NCI-H187 treated with DMSO at 0.1 percent for 48 hours (cell line): ENCODE measurements around the gene NEK11.

Experiments used
- DNase-seq: peaks from one replicate; lab custom pipeline; 2025; lab: John Stamatoyannopoulos, UW

NEK11 gene

DNA sequence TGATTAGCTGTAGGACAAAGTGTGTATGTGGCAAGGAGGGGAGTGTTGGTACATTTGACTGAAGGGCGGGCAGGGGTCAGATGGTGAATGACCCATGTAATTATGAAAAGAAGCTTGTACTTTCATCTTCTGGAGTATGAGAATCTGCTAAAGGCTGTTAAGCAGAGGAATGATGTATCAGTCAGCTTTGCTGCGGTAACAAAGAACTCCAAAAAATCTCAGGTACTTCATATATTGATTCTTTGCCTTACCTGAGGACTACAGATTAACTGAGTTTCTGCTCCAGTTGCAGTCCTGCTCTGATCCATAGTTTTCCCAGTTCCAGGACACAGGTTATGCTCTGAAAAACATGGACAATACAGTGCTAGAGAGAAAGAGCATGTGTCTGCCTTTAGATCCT lies 115.1 kb downstream of the NEK11 start:
- DNase-seq = no peak

DNA sequence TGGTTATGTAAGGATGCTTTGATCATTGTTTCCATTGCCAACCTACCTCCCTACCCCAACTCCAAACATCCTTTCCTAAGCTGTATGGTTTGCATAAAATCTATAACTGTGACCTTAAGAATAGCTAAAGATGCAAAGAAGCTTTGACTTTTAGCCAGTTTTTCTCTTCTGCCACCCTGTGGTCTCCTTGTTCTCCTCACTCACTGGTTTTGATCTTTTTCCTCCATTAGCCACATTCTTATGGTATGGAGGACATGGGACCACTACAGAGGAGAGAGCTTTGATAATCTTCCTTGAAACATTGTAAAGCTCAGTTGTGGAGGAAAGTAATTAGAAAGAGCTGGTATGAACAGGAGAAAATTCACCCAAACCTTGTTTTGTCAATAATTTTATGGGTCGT lies 115.9 kb downstream of the NEK11 start:
- DNase-seq = no peak

DNA sequence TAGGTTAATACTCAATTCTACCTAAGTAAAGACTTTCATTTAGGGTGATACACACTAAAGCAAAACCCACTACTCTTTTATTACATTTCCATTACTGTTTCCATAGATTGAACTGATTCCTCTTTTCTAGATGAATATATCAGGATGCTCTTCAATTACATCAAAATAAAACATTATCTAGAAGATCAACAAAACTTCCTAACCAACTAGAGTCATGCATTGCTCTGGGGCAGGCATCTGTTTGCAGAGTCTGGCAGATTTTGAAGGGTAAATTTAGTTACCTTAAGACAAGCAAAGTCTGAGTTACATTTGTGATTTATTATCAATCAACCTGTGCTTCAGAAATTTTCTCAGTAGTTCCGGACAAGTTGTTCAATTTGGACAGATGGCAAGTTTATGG lies 117.1 kb downstream of the NEK11 start:
- no peak for DNase-seq

DNA sequence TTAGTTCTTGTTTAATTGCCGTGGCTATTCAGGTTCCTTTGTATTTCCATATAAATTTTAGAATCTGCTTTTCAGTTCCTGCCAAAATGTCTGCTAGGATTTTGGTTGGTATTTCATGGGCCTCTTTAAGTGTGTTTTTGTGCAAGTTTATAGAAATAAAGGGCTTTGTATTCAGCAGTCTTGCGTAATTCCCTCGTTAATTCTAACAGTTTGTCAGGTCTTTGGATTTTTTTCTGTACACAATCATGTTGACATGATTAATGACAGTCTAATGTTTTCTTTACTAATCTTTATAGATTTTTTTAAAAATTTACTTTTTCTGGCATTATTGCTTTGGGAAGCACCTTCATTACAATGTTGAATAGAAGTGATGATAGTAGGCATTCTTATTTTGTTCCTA lies 120.9 kb downstream of the NEK11 start:
- DNase-seq = no peak

DNA sequence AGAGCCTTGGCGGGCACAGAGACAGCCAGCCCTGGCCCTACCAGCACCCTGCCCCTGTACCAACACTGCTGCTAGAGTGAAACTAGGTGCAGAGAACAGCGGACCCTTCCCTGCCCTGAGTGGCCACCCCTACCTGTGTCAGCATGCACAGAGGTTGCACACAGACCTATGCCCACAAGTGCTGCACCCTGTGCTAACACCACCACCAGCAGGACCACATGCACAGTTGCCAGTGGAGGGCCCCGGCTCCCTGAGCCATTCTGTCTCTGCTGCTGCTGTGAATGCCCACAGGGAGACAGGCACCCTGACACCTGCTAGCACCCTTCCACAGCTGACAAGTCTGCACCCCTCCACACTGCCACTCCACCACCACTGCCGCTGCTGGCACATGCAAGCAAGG lies 131.8 kb downstream of the NEK11 start:
- DNase-seq = no peak

DNA sequence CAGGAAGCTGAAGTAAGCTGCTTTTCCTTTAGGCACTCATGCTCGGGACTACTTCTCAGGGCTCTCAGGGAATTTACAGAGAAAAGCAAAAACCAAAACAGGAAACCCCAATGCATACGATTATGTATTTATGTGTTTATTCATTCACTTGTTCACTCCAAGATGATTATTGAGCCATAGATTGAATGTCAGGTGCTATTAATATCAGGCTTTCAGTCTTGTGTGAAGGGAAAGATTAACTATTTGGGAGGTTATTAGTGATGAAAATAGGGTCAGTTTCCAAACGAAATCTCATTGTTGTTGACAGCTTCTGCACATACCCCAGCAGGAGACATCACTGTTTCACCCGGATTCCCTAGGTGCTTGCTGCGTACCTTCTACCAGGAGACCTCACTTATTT lies 135.8 kb downstream of the NEK11 start:
- no peak for DNase-seq

DNA sequence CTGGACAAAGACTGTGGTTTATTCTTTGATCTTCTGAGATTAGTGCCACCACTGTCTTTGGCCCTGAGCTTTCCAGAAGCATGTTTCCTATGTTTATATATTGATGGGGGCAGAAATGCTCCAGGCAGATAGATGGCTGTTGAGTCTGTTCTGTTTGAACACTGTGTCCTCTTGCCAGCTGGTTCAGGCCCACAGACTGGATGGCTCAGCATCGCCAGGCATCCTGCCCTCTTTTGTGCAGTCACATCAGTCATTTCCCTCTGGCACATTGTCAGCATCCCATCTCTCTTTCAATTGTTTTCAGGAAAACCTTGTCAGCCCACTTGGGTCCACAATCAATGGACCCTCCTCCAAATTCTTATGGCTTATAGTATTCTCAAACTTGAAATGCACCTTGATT lies 141.2 kb downstream of the NEK11 start:
- DNase-seq = no peak

DNA sequence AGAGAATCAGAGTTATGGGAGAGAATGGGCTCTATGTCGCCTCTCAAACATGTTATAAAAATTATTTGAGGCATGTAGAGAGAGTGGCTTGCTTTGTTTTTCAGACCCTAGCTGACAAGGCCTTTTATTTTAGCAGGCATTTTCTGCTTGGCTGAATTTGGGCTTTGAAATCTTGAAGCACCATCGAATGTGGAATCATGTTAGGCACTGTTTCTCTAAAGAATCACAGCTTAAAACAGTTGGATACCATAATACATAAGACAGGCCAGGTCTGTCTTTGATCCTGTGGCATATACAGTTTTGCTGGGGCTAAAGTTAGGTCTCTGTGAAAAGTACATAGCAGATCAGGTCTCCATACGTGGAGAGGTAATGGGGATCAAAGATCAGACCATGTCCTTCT lies 142.7 kb downstream of the NEK11 start:
- DNase-seq = no peak

DNA sequence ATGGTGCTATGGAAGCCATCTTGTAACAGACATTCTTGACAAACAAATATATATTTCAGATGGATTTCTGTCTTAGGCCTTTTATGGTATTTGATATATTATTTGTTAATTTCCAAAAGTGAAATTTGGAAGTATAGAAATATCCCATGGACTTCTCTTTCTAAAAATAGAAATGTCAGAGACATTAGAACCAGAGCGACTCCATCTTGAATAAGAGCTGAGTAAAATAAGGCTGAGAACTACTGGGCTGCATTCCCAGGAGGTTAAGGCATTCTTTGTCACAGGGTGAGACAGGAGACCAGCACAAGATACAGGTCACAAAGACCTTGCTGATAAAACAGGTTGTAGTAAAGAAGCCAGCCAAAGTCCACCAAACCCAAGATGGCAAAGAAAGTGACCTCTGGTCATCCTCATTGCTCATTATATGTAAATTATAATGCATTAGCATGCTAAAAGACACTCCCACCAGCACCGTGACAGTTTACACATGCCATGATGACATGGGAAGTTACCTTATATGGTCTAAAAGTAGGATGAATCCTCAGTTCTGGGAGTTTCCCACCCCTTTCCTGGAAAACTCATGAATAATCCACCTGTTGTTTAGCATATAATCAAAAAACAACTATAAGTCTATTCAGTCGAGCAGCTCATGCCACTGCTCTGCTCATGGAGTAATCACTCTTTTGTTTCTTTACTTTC lies 146.0 kb downstream of the NEK11 start:
- no peak for DNase-seq

DNA sequence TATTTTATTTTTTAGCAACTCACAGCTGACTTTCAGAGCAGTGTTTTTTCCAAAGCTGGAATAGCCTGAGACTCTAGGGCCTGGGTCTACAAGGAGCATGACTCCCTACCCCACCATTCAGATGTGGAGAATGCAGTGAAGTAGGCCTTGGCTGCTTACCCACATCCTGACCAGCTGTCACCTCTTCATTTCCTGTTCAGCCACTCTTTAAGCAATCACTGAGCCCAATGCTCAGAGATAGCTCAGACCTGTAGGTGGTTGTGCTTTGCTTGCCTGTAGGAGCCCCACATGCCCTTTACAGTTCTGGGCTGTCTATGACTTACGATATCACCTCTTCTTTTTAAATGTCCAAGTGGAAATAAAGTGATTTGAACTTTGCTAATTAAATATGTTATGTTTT lies 148.1 kb downstream of the NEK11 start:
- DNase-seq = no peak

DNA sequence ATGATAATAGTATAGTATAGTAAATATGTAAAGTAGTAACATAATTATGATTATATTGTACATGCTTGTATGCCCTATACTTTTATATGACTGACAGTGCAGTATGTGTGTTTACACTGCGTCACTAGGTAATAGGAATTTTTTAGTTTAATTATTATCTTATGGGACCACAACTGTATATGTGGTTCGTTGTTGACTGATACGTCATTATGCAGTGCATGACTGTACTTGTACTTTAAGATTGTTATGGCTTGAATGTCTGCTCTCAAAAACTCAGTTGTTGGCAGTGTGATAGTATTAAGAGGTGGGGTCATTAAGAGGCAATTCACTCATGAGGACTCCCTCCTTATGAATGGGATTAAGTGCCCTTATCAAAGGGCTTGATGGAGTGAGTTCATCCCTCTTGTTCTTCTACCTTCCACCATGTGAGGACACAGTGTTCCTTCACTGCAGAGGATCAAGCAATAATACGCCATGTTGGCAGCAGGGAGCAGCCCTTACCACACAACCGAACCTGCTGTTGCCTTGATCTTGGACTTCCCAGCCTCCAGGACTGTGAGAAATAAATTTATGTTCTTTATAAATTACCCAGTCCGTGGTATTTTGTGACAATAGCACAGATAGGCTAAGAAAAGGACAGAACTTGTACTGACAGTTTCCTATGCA lies 152.2 kb downstream of the NEK11 start:
- no peak for DNase-seq

DNA sequence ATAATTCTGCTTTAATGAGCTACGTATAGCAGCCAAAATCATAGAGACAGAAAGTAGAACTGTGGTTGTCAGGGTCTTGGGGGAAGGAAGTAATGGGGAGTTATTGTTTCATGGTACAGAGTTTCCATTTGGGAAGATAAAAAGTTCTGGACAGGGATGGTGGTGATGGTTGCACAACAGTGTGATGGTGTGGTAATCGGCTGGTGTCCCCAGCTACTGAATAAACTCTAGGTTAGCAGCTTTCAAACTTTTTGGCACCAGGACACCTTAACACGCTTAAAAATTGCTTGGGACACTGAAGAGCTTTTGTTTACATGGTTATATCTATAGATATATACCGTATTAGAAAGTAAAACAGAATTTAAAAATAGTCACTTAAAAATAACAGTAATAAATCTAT lies 166.0 kb downstream of the NEK11 start:
- no peak for DNase-seq

DNA sequence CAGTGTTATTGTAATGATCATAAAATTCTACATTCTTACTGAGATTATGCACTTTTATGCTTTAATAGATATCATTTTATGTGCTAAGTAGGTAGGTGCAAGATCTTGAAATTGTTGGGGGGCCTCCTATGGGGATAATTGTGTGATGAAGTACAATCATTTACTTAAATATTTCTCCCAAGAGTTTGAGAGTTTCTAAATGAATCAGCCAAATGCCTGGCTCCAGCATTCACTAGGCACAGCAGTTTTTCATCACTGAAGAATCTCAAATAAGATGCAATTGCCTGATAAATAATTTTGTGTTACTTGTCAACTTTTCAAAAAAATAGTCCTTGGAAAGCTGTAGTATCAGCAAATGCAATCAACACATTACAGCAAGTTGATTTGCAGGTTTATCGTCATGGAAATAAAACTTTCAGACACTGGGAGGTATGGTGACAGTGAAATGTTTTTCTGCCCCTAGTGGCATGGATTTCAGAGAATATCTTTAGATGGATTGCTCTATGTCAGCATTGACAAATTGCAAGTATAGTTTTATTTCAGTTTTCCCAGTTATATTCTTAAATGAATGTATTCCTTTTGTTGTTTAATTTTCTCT lies 167.1 kb downstream of the NEK11 start:
- DNase-seq = no peak

DNA sequence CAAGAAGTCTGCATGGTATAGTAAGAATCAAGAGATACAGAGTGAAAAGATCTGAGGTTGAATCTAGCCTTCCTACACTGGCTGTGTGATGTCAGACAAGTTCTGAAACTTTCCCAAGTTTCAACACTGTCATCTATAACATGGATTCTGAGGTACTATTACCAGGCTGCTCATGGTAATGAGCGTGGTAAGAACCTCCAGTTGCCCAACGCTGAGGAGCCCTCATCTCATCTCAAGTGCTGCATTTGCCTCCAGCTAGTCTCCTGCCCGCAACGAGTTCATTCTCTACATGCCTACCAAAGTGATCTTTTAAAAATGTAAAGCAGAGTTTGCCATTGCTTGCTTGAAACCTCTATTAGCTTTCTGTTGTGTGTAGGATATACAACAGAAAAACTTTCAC lies 168.1 kb downstream of the NEK11 start:
- no peak for DNase-seq

DNA sequence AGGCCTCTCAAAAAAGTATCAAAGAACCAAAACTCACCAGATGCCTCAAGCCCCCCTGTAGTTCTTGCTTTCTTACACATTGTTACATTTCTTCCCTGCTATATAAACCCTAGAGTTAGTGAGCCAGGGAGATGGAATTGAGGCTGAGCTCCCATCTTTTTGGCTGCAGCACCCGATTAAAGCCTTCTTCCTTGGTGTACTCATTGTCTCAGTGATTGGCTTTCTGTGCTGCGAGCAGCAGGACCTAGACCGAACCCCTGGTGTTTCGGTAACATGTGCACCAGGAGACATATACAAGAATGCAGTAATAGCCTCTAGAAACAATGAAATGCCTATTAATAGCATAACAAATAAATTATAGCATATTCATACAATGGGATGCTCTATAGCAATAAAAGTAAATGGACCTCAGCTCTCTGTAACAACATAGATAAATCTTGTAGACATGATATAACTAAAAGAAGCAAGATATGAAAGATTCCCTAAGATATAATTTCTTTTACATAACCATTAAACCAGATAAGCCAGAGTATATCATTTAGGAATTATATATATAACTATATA lies 174.0 kb downstream of the NEK11 start:
- DNase-seq = no peak

DNA sequence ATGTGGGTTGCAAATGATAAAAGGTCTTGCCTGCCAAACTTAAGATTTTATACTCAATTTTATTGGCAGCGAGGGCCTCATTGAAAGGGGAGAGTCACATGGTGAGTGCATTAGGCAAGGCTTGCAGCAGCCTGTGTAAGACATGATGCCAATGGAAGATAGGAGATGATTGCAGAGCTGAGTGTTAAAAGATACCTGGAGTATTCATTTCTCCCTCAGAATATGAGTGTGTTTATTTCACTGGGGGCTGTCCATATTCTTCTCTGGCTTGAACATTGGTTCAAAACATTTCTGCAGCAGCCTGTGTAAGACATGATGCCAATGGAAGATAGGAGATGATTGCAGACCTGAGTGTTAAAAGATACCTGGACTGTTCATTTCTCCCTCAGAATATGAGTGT lies 189.7 kb downstream of the NEK11 start:
- no peak for DNase-seq

DNA sequence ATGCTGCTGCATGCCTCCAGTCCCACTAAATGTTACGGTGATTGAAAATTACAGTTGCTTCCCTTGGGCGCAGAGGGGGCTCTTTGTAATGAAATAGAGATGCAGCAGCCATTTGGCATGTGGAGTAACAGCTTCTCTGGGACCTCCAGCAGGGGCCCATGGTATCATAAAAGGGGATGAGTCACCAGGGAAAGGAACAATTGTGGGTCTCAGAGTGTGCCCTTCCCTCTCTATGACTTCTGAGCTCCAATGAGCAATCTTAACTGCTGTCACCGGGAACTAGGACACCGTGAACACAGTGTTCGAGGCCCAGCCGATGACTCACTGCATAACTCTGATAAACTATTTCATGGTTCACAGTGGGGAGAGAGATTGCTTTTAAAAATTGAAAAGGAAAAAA lies 190.1 kb downstream of the NEK11 start:
- DNase-seq = no peak

DNA sequence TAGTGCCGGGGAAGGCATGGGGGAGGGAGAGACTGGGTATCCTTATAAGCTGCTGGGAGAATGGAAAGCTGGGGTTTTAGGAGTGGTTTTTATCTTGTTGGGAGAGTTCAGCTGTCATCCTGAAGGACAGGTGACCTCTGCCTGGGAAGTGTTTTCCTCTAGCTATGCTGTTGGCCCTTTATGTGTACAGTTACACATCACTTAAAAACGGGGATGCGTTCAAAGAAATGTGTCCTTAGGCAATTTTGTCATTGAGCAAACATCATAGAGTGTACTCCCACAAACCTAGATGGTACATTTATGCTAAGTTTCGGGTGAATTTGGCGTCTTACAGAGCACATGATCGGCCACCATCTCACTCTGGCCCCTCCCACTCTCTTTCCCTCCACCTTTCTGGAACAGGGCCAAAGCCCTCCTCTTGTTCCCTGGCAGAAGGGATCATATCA lies 190.6 kb downstream of the NEK11 start:
- DNase-seq = peak; percentile 47

DNA sequence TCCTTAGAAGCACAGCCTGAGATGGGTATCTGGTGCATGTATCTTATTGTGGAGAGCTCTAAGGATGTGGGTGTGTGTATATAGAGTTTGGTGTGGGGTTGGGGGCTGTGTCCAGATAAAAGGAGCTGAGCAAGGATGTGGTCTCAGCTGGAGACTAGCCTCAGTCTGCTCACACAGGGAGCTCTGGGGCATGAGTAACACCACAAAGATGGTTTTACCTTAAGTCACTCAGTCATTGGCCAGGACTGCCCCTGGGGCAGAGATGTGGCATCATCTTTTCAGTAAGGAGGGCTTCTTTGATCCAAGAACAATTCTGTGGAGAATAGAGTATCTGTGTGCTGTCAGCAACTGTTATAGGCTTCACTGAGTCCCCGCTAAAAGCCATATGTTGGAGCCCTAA lies 191.5 kb downstream of the NEK11 start:
- DNase-seq = no peak

DNA sequence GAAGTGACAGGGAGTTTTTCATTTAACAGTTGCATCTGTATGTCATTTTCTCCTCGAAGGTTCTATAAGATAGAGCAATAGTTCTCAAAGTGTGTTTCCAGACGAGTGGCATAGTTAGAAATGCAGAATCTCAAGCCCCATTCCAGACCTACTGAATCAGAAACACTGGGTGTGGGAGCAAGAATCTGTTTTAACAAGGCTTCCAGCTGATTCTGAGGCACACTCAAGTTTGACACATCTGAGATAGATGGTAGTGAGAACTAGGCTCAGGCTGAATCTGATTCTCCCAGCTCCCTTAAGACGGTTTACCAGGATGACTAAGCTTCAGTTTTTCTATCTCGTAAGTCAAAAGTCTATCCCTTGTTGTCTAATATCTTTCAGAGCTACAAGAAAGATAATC lies 195.1 kb downstream of the NEK11 start:
- no peak for DNase-seq

DNA sequence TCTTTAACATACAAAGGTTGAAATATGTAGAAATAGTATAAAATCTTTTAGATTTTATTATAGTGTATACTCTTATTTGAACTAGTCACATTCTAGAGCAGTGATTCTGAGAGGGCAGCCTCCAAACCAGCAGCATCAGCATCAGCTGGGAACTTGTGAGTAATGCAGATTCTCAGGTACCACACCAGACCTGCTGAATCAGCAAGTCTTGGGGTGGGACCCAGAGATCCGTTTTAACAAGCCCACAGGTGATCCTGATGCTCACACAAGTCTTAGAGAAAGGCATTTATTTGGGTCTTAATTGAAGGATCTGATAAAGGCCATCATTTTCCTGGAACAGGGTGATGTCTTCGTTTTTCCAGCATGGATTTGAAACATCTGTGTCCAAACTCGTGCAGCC lies 195.9 kb downstream of the NEK11 start:
- no peak for DNase-seq

DNA sequence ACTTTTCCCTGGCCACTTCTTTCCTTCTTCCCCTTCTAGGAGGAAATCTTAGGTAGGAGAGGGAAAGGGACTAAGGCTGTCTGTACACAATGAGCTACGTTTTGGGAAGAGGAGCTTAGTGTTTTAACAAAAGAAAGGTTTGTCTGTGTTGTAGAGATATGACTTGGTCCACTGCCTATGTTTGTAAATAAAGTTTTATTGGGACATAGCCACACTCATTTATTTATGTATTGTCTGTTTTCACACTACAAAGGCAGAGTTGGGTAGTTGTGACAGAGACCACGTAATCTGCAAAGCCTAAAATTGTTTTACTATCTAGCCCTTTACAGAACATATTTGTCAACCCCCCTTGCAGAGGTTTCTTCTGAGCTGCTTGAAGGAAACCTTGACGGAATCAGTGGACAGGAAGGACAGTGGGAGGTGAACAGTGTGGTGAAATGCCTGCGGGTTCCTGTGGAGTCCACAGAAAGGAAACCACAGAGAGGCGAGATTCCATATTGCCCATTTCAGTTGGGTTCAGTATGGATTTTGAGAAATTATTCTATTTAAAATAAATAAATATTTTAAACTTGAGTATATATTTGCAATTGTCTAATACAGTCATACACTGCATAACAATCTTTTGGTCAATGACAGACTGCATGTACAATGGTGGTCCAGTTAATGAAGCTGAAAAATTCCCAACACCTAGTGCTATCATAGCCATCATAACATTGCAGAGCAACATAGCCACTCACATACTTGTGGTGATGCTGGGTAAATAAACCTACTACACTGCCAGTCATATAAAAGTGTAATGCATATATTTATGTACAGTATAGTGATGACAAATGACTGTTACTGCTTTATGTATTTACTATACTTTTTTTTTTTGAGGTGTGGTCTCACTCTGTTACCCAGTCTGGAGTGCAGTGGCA lies 197.0 kb downstream of the NEK11 start:
- DNase-seq = no peak
